Heart left ventricle (tissue), 13 donors: ENCODE measurements around the gene GABARAPL2.

ENCODE experiments used
- CTCF ChIP-seq, 12 donors: fragments of 200-600 bp; sonication (generic) in 4 of 12; IDR thresholded peaks; one replicate each; pipeline versions ENCODE4 v1.5.0 to v1.8.0; 2018 to 2022; ENCODE audit warnings: antibody characterized with exemption in 12 of 12, mild to moderate bottlenecking in 5 of 12
- POLR2A ChIP-seq, 2 donors: fragments of 450-650 bp; IDR thresholded peaks; one replicate each; pipeline ENCODE4 v1.6.1; 2017; ENCODE audit warnings: antibody characterized with exemption in 2 of 2, mild to moderate bottlenecking in 2 of 2, moderate library complexity in 2 of 2
- donor health status: ischemic (EF 13 %, LVEDD 7.1; RV severe dilation, severe dysfunction).
- donor health status: DM: no; HTN: yes; CAD: no.
- donor health status: DM: no; HTN: no; CAD: no.
- donor health status: ischemic (EF 25% LVEDD 6.9; RV normal size, moderate dysfunction).
- donor health status: ischemic (EF 25% LVEDD 5.7; RV mildly dilated, moderate dysfunction).
- donor health status: ischemic (EF 35%, LVEDD 5.7; RV mildly dilated, moderate dysfunction).
- donor health status: nonischemic (EF 11% LVEDD 7.7; RV severe dilation, severe dysfunction).
- donor health status: DM: yes; HTN: yes; CAD: no.
- donor health status: PGD.
- donor health status: ischemic (EF 29% LVEDD 5.4; RV normal size, mild dysfunction).
- donor health status: nonischemic (EF 23%, LVEDD 6.1; RV moderate dilation, normal function).

GRCh38 chr16:75552951-75553350 lies 13.2 kb upstream of the GABARAPL2 start:
- TF ChIP-seq CTCF (IDR thresholded peaks at IDR 0.05) (no peak), POLR2A (IDR thresholded peaks at IDR 0.05) (no peak)
